Activated gamma-delta T cell treated with anti-CD3 and anti-CD28 coated beads, Interleukin-2, amount 50 U/mL, for 16 hours (primary cell): ENCODE data around the gene FOXC2.

Experiments used
- DNase-seq: peaks from one replicate; pipeline ENCODE4 v3.0.0-alpha.2; 2020; ENCODE audit warnings: low read depth

The FOXC2 gene

DNA sequence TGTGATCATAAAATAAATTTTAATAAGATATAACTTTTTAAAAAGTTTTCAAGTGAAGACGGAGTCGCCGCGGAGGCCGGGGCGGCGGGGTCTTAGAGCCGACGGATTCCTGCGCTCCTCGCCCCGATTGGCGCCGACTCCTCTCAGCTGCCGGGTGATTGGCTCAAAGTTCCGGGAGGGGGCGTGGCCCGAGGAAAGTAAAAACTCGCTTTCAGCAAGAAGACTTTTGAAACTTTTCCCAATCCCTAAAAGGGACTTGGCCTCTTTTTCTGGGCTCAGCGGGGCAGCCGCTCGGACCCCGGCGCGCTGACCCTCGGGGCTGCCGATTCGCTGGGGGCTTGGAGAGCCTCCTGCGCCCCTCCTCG, at the start of gene FOXC2:
Gene FOXC2 (plus strand): TSS at position 229 of the 365 bp plus-strand sequence. CDS start 507 bp downstream, outside the sequence.
- DNase-seq: no peak

DNA sequence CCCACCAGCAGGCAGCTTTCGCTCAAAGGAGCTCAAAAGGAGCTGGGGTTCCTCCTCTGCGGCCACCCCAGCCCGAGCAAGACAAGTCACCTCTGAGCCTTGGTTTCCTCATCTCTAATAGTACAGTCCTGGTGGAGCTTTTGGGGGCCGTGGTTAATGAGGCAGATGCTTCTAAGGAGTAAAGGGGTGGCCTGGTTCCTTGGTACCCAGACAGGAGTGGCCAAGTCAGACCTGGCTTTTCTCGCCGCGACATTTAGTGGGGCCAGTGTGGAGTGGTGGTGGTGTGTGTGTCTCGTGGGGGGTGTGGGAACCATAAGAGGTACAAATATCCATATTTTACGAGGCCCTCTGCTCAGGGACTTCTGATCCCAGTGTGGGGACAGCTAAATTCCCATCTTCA, 49.6 kb upstream of the FOXC2 start:
- DNase-seq: no peak

DNA sequence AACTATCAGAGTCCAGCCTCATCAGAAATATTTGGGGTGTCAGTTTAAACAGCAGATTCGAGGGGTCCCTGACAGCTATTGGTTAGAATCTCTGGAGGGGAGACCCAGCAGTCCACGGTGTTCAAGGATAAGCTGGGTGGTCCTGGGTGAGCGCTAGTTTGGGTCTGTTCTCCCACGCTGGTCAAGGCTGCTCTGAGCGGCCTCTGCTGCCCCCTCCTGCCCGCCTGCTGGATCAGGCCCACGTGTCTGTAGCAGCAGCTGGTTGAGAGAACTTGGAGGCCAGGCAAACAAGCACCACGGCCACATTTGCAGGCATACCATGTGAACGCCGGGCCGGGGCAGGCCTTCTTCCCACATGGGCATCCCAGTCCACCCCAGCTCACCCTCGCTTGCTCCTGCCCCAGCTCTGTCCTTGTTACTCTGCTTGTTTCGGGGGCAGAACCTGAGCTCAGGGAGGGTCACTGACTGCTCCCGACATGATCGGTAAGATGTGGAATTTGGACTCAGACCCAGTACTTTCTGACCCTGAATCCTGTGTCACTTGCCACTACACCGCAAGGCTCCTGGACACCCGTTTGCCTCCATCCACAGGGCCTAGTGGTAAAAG, 48.9 kb upstream of the FOXC2 start:
- no peak for DNase-seq

DNA sequence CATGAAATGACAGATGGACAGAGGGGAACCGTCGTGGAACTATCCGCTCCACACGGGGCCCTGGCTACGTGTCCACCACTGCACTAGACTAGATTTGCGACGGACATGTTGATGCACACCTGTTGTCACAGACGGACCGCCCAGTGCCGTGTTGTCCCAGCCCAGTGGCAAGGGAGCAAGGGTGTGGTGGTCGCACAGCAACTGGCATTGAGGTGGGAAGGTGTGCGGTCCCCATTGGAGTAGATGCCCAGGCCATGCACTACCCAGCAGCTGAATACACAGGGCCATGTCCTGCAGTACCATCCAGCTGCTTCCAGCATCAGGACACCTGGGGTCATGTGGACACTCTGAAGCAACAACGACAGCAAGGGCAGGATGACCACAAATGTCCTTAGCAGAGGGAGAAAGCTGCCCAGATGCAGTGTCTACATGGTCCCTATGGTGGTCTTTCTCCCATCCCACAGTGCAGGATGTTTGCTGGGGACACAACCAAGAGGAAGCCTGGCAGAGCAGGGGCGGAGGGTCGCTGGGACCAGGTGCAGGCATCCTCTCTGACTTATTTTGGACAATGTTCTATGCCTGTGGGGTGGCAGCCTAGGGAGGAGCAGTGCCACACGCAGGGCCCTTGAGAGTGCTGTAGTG, 47.5 kb upstream of the FOXC2 start:
- DNase-seq: no peak

DNA sequence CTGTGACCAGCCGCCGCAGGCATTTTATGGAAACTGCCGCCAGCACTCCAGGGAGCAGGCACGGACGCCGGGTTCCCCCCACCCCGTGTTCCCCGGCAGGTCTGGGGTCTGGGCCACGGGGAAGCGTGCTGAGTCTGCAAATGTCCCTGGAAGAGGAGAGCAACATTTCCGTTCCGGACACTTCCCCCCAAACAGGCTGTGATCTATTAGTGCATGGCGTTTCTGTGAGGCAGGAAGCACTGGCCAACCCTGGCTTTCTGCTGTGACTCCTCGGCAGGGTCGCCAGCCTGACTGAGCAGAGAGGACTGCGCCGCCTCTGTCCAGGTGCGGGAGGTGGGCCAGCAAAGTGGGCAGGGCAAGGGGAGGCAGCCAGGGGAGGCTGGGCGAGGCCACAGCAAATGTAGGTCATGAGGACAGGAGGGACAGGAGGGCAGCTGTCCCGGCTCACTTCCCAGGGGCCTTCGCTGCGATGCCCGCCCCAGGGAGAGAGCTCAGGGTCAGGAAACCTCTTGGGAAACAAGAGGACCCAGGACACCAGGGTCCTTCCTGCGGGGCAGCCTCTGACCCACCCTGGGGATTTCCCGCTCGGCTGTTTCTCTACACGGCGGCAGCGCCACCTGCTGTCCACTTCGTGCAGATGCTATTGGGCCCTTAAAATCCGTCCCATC, 46.8 kb upstream of the FOXC2 start:
- DNase-seq: peak; percentile 26

DNA sequence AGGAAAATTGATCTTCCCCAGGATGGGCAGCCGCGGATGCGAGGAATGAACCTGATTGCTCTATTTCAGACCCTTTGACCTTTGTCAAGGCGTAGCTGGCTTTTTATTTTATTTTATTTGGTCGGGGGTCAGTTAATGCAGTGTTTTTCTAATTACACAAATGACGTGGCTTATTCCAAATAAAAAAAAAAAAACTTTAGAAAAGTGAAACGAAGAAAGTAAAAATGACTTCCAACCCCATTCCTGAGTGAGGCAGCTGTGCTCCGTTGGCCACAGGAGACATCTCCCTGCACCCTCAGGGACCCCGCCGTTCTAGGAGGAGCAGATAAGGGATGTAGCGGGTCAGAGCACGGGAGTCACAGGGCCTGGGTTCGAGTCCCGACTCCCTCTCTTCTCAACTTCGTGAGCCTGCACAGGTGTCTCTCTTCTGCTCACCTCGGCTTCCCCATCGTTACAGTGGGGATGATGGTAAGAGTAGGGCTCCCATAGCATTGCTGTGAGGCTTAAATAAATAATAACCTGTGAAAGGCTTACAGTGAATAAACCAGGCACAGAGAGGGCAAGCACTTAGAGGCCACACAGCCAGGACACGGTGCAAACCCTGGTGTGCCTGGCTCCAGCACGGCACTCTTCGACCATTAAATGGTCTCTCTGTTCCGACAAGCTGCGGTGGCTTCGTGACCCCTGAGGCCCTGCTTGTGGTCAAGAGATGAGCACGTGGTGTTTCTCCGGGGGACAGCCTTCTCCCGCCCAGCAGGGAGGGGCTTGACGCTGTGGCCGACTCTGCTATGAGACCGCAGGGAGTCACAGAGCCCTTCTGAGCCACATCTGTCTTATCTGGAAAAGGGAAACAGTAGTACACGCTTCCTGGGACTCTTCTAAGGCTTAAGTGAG, 46.1 kb upstream of the FOXC2 start:
- no peak for DNase-seq

DNA sequence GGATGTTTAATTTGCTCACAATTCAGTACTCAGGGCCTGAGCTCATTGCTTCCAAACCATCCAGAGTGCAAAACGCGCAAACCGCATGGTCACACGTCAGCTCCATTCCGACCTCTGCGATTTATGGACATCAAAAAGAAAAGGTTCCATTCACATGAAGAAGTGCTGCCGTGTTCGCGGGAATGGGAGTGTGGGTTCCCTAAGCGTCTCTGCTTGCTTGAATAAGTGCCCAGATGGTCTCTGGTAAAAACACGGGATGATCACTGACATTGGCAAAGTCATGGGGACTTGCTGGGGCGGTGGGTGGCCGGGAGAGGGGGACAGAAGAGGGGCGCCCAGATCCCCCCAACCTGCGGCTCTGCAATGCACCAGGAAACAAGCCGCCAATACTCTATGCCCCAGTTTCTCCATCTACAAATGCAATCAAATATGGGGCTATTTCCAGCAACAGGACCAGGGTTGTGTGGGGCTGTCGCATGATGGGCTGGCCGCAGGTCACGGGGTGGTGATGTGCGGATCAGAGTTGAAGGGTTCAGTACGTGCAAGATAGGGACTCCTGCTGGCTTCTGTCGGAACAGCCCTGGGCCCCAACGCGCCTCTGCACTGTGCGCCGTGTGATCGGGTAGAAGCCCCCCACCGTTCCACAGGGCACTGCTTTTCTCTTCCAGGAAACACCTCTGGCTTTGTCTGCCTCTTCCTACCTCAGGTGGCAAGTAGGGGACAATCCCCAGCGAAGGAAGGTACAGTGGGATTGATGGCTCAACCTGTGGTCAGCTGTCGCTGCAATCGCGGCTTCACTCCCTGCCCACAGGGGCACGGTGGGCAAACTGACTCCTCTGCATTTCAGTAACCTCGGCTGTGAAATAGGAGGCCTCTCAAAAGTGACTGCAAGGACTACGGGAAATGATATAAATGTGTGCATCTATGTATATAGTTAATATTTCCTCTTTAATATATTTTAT, 45.1 kb upstream of the FOXC2 start:
- no peak for DNase-seq

DNA sequence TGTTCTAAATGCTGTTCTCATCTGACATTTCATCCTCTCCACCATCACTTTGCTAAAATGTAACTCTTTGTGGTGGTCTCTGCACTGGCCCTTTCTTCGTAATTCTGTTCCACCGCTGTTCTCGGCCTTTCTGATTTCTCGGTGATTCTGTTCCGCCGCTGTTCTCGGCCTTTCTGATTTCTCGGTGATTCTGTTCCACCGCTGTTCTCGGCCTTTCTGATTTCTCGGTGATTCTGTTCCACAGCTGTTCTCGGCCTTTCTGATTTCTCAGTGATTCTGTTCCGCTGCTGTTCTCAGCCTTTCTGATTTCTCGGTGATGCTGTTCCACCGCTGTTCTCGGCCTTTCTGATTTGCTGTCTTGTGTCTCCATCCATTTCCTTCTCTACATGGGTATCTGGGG, 44.0 kb upstream of the FOXC2 start:
- DNase-seq: no peak

DNA sequence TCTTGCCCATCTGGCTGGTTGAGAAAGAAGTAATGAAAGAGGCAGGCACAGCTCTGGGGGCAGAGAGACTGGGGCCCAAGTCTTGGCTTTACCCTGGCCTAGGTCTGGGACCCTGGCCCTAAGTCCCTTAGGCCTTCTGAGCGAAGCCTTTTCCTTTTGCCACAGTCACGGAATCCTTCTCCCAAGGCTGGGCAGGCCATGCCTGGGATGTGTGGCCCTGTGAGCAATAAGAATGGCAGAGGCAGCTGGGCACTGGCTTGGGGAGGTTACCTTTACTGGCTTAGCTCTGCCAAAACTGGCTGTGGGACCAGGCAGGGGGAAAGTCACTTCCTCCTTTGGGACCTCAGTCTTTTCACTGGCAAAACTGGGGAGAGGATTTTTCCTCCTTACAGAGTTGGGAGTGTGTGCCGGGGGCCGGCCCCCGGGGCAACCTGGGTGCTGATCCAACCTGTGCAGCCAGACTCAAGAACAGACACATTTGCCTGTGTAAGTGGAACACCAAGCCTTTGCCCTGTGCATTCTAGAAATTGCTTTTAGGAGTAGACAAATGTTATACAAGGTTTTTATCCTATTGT, 43.4 kb upstream of the FOXC2 start:
- no peak for DNase-seq

DNA sequence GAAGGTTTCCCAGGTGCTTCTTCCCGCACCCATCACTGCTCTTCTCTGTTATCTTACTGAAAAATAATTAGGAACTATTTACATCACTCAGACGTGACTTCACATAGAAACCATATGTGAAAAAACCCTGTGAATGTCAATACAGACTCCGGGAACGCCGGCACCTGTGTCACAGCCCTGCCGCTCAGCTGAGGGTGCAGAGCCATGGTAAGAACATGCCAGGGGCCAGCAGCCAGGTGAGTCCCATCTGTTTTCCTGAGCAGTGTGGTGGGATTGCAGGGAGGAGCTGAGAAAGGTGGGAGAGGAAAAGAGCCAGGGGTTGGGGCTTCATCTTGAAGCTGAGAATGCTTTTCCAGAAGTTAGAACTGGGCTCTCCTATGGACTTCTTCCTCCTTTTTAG, 42.6 kb upstream of the FOXC2 start:
- no peak for DNase-seq

DNA sequence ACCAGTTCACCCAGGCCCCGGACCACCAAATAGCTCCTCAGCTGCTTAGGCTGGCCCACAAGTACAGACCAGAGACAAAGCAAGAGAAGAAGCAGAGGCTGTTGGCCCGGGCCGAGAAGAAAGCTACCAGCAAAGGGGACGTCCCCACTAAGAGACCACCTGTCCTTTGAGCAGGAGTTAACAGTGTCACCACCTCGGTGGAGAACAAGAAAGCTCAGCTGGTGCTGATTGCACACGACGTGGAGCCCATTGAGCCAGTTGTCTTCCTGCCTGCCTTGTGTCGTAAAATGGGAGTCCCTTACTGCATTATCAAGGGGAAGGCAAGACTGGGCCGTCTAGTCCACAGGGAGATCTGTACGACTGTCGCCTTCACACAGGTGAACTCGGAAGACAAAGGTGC, 40.9 kb upstream of the FOXC2 start:
- no peak for DNase-seq

DNA sequence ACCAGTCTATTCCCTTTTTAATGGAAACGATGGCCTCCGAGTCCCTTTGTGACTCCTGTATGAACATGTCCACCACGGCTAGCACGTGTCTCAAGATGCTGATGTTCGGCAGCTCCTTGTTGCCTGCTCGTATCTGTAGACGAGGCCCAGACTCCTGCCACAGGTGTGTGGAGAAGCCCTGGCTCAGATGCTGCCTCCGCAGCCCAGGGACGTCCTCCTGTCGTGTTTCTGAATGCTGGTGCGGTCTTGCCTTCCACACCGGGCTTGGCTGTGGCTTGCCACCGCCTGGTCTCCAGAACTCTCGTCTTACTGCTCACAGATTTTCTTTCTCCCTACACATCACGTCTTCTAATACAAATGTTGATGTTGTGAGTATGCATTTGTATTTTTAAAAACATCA, 39.3 kb upstream of the FOXC2 start:
- no peak for DNase-seq

DNA sequence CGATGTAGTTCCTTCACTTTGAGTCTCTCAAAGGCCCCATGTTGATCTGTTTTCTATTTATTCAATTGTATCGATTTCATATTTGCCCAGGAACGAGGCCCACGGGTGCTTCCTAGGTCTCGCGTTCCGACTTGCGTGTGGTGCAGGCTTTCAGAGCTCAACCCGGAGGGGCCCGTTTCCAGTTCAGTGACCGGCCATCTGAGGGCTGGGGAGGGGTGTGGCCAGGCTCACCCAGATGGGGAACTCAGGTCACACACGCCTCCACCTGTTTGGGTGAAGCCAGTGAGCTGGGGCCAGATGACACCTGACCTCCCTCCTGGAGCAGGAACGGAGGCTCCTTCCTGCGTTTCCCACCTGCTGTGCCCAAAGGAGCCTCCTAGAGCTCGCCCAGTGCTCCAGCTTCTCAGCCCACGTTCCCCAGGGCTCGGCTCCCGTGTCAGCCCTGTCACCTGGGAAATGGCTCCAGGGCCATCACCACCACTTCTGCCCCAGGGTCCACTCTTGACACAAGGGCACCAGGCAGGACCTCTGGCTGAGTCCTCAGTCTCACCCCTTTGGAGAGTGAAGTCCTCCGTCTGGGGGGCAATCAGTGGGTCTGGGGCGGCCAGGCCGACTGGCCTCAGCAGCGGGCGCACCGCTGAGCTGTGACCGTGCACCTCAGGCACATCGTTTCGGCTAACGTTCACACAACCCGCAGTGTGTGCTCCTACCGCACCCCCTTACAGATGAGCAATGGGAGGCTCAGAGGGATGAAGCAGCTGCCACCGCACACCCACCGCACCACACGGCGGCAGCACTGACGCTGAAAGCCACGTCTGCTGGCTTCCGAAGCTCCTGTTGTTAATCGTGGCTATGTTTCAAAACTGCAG, 38.3 kb upstream of the FOXC2 start:
- DNase-seq: no peak

DNA sequence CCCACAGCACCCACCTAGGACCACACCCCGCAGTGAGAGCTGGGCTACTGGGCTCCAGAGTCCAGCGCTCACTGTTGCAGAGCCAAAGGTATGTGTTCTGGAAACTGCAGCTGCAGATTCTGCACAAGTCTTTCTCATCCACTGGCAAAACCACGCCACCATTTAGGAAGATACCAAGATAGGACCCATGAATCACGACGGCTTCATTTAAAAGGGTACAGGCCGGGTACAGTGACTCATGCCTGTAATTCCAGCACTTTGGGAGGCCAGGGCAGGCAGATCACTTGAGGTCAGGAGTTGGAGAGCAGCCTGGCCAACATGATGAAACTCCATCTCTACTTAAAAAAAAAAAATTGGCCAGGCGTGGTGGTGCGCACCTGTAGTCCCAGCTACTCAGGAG, 37.5 kb upstream of the FOXC2 start:
- DNase-seq: no peak

DNA sequence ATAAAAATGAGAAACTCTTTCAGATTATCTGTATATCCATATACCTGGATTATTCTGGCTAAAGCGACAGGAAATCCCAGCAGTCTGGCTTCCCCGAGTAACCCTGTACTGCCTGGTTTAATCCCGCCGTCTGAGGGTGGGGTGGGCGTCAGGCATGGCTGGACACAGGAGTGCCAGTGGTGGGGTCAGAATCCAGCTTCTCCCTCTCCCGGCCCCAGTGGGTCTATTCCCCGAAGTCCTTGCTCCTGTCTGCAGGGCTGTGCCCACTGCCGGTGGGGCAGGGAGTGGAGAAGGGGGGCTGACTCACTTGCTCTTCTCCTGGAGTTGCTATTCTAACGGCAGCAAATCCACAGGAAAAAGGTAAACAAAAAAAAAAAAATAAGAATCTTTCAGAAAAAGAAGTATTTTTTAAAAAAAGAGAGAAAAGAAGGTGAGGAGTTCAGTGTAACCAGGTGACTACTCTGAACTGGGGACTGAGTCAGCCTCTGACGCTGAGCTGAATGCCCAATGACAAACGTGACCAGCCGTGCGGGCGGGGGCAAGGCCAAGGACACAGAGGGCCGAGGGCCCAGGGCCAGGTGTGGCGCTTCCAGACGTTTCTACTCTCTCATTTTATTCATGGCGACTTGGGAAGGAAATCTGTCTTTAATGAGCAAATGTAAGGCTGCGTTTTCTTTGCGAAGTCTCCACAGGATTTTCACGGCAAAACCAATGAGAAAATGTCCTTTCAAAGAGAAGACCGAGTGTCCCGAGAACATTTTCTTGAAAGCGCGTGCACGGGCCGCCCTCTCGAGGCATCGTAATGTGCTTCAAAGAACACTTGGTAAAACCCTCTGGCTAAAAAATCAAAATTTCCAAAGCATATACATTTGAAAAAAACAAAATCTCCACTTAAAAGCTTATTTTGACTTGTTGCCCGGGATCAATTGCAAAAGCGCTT, 36.1 kb upstream of the FOXC2 start:
- no peak for DNase-seq

DNA sequence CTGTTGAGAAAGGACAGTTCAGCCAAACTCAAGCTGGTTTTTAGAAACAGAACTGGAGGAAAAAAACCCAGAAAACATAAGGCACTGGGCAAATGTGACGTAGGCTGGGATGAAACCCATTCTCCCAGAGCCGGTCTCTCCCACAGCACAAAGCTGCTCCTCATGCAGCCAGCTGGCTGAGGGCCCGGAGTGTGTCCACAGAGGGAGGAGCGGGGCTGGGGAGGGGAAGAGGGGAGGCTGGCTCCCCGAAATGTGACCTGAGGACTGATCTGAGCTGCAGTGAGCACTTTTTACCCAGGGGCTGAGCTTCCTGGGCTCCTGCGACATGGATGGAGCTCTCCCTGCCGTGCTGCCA, 35.5 kb upstream of the FOXC2 start:
- no peak for DNase-seq

DNA sequence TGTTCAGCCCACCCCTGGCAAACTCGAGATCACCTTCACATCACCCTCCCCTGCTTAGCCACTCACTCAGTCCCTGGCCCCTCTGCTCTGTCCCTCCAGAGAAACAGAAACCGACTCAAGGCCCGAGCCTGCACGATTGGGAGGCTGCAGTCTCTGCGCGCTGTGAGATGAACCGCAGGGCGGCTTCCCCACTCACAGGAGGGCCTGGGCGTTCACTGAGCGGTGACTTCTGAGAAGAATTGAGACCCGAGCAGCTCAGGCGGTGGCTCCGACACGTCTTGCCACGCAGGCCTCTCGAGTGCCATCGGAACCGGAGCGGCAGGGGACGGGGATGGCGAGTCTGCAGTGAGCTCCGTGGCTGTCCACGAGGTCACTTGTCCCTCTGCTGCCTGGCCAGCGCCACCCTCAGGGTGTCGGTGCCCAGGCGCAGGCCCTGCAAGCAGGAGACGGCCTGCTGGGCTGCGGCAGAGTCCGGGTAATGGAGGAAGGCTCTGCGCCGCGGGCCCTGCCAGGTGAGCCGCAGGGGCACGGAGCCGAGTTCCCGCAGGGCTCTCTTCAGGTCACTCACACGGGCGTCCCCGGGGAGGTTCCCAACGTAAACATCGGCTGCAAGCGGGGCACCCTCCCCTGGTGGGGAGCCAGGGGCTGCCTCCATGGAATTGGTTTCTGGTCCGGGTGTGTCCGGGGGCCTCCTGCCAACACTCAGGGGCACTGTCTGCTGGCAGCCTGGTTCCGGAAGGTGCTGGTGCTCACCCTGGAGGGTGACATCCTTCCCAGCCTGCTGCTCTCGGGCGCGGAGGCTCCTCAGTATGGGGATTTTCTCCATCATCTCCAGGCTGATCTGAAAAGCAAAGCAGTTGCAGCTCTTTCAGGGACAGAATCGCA, 34.7 kb upstream of the FOXC2 start:
- no peak for DNase-seq

DNA sequence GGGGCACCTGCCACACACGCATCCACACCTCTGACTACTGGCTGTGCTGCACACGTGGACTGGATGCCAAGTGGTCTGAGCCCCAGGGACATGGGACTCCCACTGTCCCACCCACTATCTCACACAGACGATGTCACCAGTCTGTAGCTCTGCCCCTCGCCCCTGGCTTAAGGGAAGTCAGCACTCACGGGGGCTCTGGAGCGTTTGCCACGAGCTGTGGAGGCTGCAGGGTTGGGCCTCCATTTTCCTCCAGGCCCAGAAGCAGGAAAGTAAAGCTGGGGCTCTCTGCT, 34.2 kb upstream of the FOXC2 start:
- DNase-seq: no peak
